Left lobe of liver (tissue), 2 donors: Measurements from ENCODE around the gene NR2F2. TPM values are rescaled to one million over a fixed set of nuclear protein-coding genes. Genes with fewer than 3 reads are reported as not detected.

ENCODE experiments used
- ATAC-seq: fragments of 200-7000 bp; cut with Tn5 transposase; one replicate; pipeline ENCODE4 v1.9.1; 2020; ENCODE audit warnings: mild to moderate bottlenecking, moderate library complexity
- DNase-seq: peaks from one replicate; pipeline ENCODE4 v3.0.0-alpha.2; 2020; ENCODE audit warnings: low spot score
- total RNA-seq: library from RNA; stranded (reverse); gene quantifications from one replicate; pipeline ENCODE4 v1.2.1, GENCODE V29; 2021
- donor health status: DM: no; HTN: no; CAD: no; lungs with moderate emphysema.
- donor health status: DM: no; HTN: yes; CAD: no.

NR2F2 gene
- total RNA-seq, 1 donor from 2014 or later: 37.0 TPM

GRCh38 chr15:96316953-96317629 lies 13.4 kb upstream of the NR2F2 start:
- ATAC-seq (peak; percentile 30), DNase-seq (peak; percentile 45)

GRCh38 chr15:96320107-96320506 lies 10.4 kb upstream of the NR2F2 start:
- ATAC-seq: no peak

GRCh38 chr15:96320703-96321638 lies 9.5 kb upstream of the NR2F2 start:
- DNase-seq: peak; percentile 52
- ATAC-seq: peak; percentile 45

More at GRCh38 chr15:96320107-96320506, 10.4 kb upstream of the NR2F2 start:
- no peak for DNase-seq

DNA sequence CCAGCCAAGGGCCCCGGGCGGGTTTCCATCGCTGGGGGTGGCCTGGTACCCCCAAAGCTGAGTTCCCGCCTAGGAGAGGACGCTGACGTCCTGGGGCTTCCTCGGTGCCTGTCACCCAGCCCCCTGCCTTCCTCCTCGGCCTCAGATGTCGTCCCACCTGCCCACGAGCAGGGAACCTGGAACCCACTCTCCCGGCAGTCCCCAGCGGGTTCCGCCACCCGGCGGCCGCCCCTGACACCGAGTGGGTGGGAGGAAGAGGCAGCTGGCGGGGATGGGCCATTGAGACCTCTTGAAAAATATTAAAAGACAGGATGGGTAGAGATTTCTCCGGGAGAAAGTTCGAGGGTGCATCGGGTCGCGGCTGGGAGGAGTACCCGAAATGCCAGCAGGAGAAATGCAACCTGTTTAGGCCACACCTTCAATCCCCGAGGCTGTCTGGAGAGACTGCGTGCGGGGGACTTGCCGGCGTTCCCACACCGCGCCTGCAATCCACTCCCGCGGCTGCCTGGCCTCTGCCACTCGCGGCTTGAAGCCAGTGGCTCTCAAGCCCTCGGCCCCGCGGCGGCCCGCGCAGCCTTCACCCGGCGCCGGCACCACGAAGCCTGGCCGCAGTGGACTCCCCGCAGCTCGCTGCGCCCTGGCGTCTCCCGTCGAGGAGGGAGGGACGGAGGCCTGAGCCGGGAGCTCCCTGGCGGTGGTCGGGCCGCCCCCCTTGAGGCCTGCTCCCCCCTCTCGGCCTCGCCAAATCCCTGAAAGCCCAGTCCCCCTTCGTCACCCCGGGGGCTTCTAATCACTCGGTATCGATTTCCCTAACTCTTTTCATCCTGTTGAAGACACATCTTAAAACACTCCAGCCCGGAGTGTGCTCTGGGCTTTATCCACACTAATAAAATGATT lies 8.6 kb upstream of the NR2F2 start:
- ATAC-seq: peak; percentile 54
- DNase-seq: peak; percentile 57

DNA sequence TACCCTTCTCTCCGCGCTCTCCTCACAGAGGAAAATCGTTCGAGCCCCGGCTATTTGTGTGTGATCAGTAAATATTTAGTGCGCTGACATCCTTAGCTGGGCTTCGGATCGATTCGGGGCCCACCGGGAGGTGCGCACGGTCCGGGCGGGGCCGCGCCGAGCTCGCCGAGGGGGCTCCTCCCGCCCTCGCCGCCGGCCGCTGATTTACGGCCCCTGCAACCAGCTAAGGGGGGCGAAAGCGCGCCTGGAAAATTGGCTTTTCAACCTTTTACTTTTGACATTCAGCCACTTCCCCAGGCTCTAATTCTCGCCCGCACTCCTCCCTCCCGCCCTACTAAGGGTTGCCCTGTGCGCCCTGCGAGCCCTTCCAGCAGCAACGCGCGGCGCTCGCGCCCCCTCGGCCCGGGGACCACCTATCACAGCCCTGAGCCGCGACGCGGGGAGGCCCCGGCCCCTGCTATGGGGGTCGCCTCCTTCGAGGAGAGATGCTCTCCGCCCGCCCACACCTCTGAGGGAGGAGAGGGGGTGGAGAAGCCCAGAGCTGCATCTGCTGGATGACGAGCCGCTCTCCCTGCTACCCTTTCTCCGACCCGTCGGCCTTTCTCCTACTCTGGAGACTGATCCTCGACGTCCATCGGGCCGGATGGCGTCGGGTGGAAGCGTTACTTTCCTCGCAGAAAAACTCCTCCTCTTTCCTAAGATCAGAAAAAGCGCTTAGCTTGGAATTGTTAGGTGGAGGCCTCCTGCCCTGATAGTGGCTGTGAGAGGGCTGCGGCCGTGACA lies 7.8 kb upstream of the NR2F2 start:
- peak; percentile 44 for DNase-seq
- no peak for ATAC-seq

DNA sequence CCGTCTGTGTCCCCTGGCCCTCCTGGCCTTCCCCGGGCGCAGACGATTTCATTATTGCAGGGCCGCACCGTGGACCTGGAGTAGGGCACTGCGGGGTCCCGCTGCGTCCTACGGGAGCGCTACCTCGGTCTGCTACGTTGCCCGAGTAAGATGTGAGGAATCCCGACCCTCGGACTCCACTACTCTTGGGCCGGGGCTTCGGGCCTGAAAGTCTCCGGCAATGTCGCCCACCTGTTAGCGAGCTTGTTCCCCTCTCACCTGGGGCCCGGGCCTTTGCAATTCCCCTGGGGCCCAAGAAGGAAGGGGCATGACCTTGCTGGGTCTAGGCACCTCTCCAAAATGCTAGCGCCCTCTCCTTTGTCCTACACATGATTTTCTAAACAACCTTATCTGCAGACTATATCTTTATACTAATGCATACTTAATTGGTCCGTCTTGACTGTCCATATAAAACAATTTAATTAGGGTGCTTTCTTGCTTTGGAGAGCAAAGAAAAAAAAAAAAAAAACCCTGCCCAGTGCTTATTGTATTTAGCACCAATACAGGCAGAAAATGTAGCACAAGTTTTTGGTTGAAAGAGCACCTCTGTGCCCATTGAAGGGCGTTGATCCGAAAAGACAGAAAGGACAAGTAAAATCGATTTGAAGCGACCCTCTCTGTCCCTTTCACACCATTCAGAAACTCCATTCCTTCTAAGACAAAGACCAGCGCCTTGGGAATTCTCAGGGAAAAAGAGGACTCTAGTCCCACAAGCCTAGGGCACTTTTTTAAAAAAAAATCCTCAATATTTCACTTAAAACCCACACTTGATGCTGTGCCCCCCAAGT lies 7.0 kb upstream of the NR2F2 start:
- DNase-seq: peak; percentile 45
- ATAC-seq: no peak

DNA sequence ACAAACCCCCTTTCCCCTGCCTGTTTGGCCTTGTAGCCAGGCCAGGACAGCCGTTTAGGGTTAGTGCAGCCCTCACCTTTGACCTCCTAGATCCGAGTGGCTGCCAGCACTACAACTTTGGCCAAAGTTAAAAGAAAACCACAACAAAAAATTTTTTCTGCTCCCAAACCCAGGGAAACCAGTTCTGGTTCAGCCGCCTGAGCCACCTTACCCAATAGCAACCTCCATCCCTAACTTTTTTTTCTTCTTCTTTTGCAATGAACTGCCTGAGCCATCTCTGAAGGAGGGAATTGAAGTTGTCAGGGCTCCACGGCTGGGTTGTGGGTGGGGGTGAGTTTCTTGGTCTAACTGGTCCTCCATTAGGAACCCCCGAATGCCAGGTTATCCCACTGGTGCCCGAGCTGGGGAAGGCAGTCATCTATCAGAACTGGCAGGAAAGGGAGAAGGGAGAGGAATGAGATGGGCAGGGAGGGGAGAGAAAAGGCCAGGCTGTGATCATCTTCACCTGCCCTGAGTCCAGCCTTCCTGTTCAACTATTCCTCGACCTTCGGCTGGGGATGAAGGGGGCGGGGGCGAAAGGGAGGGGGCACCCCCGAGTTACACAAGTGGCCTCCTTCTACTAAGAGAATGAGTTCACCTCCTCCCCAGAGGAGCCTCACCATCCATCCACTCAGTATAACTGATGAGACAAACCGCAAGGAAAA lies 6.2 kb upstream of the NR2F2 start:
- DNase-seq (peak; percentile 72), ATAC-seq (peak; percentile 49)

DNA sequence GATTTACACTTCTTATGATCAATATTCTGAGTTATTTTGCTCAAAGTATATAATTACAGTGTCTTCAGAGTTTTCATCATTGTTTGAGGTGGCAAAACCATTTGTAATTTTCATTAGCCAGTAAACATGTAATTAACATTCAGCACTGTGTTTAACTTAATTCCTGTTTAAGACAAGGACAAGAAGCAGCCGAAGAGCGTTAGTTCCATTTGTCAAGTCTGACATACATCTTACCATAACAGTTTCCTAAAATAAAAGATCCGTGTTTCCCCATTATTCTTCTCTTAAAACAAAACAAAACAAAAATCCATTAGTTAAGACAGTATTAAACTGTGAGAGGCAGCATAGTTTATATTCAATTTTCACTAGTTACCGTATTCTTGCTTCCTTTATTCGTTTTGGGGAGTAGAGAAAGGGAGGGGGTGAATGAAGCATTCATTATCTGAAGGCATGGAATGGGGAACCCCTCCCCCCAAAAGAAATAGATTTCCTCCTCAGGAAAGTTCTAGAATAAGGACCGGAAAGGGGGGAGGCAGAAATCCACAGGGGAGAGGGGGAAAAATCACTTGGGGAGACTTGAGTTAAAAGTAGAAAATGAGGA lies 5.5 kb upstream of the NR2F2 start:
- DNase-seq (no peak), ATAC-seq (no peak)

DNA sequence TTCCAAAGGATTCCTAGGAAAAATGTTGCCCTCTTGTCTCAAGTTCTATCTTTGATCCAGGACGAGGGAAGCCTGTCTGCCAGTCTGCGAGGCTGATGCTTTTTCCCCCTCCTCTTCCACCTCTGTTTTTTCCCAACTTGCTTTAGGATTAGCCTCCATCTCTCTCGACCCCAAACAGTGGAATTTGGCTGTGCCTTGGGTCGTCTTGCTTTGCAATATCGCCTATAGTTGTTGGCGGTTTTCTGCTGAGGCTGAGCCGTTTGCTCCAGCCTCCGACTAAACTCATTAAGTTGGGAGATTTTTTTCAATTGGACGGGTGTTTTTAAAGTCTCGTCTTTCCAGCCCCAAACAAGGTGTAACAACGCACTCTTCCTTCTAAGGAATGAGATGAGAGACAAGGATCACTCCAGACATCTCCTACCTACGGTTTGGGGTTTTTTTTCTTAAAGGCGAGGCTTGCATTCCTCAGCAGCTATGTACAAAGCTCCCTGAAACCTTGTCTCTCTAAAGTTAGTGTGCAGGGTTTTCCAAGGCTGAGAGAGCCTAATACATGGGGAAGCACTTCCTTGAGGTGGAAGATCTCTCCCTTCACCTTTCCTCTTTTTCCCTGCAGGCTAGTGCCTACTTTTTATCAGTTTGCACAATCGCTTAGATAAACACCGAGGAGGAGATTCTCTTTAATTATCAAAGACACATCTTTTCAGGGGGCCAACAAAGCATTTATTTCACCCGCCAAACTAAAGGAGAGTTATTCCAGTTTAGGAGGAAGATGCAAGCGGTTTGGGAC lies 4.8 kb upstream of the NR2F2 start:
- no peak for ATAC-seq

GRCh38 chr15:96326328-96327154 lies 4.0 kb upstream of the NR2F2 start:
- peak; percentile 42 for ATAC-seq

More for the DNA sequence above, 4.8 kb upstream of the NR2F2 start:
- no peak for DNase-seq

GRCh38 chr15:96327155-96327741 lies 3.3 kb upstream of the NR2F2 start:
- ATAC-seq: peak; percentile 59
- DNase-seq: peak; percentile 46

More at GRCh38 chr15:96326328-96327154, 4.0 kb upstream of the NR2F2 start:
- peak; percentile 73 for DNase-seq

DNA sequence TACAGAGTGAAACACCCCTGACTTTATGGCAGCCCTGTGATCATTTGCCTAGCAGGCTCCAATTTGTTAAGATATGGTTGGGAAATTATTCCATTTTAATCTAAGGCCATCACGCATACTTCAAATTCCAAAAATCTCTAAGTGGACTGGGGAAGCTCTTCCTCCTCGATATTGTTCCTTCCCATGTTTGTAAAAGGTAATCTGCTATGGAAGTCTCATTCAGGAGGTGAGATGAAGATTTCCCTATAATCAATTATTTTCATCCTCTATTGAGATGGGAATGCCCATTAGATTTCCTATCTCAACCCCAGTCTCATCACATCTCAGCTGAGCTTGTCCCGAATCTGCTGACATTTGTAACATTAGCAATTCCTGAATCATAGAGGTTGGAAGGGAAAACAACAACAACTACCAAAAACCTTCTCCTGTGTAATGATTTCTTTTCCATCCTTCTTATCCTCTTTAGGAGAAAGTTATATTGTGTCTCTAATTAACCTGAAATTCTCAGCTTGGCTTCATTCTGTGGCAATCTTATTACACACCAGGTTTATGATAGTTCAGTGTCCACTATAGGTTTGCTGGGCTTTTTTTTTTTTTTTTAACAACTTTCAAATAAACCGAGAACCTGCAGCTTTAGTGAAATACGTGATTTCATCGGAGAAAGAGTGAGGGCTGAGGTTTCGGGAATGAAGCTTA lies 2.2 kb upstream of the NR2F2 start:
- ATAC-seq (no peak), DNase-seq (no peak)

GRCh38 chr15:96328877-96329195 lies 1.7 kb upstream of the NR2F2 start:
- no peak for DNase-seq

GRCh38 chr15:96329403-96329981 lies 1.0 kb upstream of the NR2F2 start:
- DNase-seq: no peak
- ATAC-seq: no peak

More at GRCh38 chr15:96328877-96329195, 1.7 kb upstream of the NR2F2 start:
- no peak for ATAC-seq

DNA sequence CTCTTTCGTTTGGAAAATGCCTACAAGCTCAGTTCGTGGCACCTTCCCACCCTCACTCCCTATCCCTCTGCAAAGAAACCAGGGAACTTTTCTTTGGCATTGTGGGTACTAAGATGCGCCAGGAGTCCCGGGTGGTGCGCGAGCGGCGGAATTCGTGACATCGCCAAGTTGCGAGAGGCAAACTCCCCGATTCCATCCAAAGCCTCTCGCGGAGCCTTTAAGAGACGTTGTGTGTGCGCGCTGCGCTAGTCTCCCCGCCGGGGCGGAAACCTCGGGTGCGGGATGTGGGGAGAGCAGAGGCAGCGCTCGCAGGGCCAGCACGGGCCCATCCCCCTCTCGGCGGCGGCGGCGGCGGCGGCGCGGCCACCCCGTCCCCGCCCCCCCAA lies 443 bp upstream of the NR2F2 start:
- DNase-seq (no peak), ATAC-seq (no peak)
